HAP-1 (cell line): ENCODE measurements around the gene NUP205.
"Not testable (repeated sequence)": the region's sequence is repeated elsewhere in the genome, so short reads cannot be mapped to it uniquely, and the experiment has no call there.

ENCODE experiments used
- DNase-seq, 2 experiments: peaks; one replicate each; pipeline ENCODE4 v3.0.0-alpha.2; 2016 to 2020; ENCODE audit warnings: low spot score in 2 of 2
- H3K27me3 ChIP-seq: fragments of 250-450 bp; sonication (Bioruptor Pico); 2 replicates; pipeline ENCODE4 v1.5.1; 2020; ENCODE audit warnings: low read depth, mild to moderate bottlenecking, moderate library complexity
- H3K36me3 ChIP-seq: fragments of 250-450 bp; sonication (Bioruptor Pico); replicated peaks from 2 replicates; pipeline ENCODE4 v1.5.1; 2020; ENCODE audit warnings: mild to moderate bottlenecking
- H3K4me1 ChIP-seq: fragments of 250-450 bp; sonication (Bioruptor Pico); 2 replicates; pipeline ENCODE4 v1.5.1; 2020; ENCODE audit warnings: mild to moderate bottlenecking
- H3K4me3 ChIP-seq: fragments of 250-450 bp; sonication (Bioruptor Pico); 2 replicates; pipeline ENCODE4 v1.5.1; 2020; ENCODE audit warnings: mild to moderate bottlenecking, moderate library complexity
- H3K9me3 ChIP-seq: fragments of 250-450 bp; sonication (Bioruptor Pico); 2 replicates; pipeline ENCODE4 v1.5.1; 2020; ENCODE audit warnings: mild to moderate bottlenecking, moderate library complexity
- in situ Hi-C: fragments of 300-500 bp; cut with MboI; formaldehyde crosslinking; loops from 3 replicates; pipeline ENCODE4 v1.14.3; 2020; ENCODE audit warnings: low sequenced_read_pairs, inconsistent platforms, mixed read lengths

Gene NUP205

GRCh38 chr7:135687466-135687865 is 129.7 kb downstream of the NUP205 start:
- no peak overlapping the region for H3K4me3 ChIP-seq
- no peaks in the 10 kb centered on the region for H3K9me3 ChIP-seq
- H3K36me3 ChIP-seq: no peaks in the 10 kb centered on the region
- H3K4me1 ChIP-seq: no peaks in the 10 kb centered on the region
- in situ Hi-C loops: no loop called here
- H3K27me3 ChIP-seq: no peaks in the 10 kb centered on the region
- DNase-seq: no peak

DNA sequence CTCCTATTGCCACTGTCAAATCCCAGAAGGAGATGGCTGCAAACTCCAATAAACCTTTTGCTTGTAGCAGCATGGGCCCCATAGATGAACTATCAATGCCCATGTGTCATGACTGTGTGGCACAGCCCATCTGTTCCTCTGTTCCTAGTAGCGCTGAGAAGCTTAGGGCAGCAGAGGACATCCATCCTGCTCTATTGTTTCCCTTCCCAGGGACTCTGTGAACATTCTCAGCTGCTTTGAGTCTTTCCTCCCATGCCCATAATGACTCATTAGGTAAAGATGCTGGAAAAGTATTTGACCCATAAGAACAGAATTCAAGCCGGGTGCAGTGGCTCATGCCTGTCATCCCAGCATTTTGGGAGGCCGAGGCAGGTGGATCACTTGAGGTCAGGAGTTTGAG is 132.8 kb downstream of the NUP205 start:
- no peak for DNase-seq
- H3K27me3 ChIP-seq: no peaks in the 10 kb centered on the region
- in situ Hi-C loops: no loop called here
- H3K4me1 ChIP-seq: no peaks in the 10 kb centered on the region
- H3K4me3 ChIP-seq: no peak overlapping the region
- no peaks in the 10 kb centered on the region for H3K36me3 ChIP-seq
- H3K9me3 ChIP-seq: no peaks in the 10 kb centered on the region

GRCh38 chr7:135692055-135692454 is 134.3 kb downstream of the NUP205 start:
- in situ Hi-C loops: no loop called here
- Histone ChIP-seq H3K36me3 (no peaks in the 10 kb centered on the region), H3K4me1 (no peaks in the 10 kb centered on the region), H3K27me3 (no peaks in the 10 kb centered on the region), H3K4me3 (no peak overlapping the region), H3K9me3 (no peaks in the 10 kb centered on the region)
- DNase-seq: no peak

DNA sequence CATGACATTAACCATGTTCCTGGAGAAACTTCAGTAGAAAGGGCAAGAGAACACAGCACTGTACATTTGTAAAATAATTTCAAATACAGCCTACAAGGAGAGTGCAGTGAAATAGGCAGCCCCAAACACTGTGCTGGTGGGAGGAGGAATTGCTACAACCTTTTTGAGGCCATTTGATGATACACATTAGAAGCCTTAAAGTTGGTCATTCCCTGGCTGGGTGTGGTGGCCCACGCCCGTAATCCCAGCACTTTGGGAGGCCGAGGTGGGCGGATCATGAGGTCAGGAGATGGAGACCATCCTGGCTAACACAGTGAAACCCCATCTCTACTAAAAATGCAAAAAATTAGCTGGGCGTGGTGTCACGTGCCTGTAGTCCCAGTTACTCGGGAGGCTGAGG is 134.9 kb downstream of the NUP205 start:
- H3K4me3 ChIP-seq: not testable (repeated sequence)

GRCh38 chr7:135693558-135693957 is 135.8 kb downstream of the NUP205 start:
- Histone ChIP-seq H3K4me3 (no peak overlapping the region), H3K9me3 (no peaks in the 10 kb centered on the region), H3K36me3 (no peaks in the 10 kb centered on the region), H3K27me3 (no peaks in the 10 kb centered on the region), H3K4me1 (no peaks in the 10 kb centered on the region)
- in situ Hi-C loops: no loop called here
- DNase-seq: no peak

More for the DNA sequence above, 134.9 kb downstream of the NUP205 start:
- in situ Hi-C loops, H3K9me3 ChIP-seq, H3K4me1 ChIP-seq, H3K36me3 ChIP-seq, H3K27me3 ChIP-seq, DNase-seq: not testable (repeated sequence)

GRCh38 chr7:135697276-135698049 is 139.7 kb downstream of the NUP205 start:
- H3K27me3 ChIP-seq: no peaks in the 10 kb centered on the region
- no peaks in the 10 kb centered on the region for H3K36me3 ChIP-seq
- no peak overlapping the region for H3K4me3 ChIP-seq
- DNase-seq: peak in 1 of 2 experiments; percentile 12
- no peaks in the 10 kb centered on the region for H3K9me3 ChIP-seq
- in situ Hi-C loops: no loop called here
- H3K4me1 ChIP-seq: no peaks in the 10 kb centered on the region
